B cell (primary cell): ENCODE measurements around the gene CERT1.

ENCODE experiments used
- EZH2 ChIP-seq: IDR thresholded peaks from 2 replicates; pipeline ENCODE4 v1.6.1; 2012; ENCODE audit warnings: borderline replicate concordance, low read depth, mild to moderate bottlenecking, moderate library complexity, low read length; ENCODE audit not compliant: insufficient read depth, poor library complexity, severe bottlenecking
- TF ChIP-seq, protein P1 (sequence below): fragments of 200-600 bp; IDR thresholded peaks from one replicate; pipeline ENCODE4 v1.8.0; 2022; ENCODE audit warnings: antibody characterized with exemption, mild to moderate bottlenecking

DNA sequence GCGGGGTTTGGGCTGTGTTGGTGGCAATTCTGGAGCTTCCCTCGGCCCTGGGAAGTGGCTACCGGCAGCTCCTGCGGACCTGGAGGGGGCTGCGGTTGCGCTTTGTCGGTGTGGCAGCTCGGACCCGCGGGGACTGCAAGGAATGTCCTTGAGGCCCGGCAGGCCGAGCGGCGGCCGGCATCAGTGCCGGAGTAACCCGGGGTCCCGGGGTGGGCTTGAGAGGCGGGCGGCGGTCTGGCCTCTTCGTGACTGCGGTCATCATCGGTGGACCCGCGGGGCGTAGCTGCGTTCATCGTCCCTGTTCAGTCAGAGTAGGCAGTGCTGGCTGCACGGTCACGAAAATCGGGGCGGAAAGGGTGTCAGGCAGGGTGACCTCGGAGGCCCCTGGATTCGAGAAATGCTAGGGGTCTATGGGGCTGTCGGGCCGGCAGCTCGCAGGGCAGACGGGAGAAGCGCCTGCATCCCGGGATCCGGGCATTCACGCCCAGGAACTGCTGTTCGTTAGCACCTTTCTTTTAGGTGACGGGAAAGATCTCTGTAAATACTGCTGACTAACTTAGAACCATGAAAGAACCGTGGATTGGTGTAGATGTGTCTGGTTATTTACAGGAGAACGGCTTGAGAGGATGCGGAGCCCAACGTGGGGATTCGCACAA is 173.9 kb downstream of the CERT1 start:
- TF ChIP-seq, protein P1, sequence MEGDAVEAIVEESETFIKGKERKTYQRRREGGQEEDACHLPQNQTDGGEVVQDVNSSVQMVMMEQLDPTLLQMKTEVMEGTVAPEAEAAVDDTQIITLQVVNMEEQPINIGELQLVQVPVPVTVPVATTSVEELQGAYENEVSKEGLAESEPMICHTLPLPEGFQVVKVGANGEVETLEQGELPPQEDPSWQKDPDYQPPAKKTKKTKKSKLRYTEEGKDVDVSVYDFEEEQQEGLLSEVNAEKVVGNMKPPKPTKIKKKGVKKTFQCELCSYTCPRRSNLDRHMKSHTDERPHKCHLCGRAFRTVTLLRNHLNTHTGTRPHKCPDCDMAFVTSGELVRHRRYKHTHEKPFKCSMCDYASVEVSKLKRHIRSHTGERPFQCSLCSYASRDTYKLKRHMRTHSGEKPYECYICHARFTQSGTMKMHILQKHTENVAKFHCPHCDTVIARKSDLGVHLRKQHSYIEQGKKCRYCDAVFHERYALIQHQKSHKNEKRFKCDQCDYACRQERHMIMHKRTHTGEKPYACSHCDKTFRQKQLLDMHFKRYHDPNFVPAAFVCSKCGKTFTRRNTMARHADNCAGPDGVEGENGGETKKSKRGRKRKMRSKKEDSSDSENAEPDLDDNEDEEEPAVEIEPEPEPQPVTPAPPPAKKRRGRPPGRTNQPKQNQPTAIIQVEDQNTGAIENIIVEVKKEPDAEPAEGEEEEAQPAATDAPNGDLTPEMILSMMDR: no peak
- TF ChIP-seq EZH2: no peak
